ENCODE data around the gene EXOG. TPM values are rescaled to one million over a fixed set of nuclear protein-coding genes. Genes with fewer than 3 reads are reported as not detected.
A peak's percentile ranks its signal among the peaks of the same experiment; 100 is the strongest.

Gene EXOG
- total RNA-seq, 1 experiment from 2014 or later, result 8.3 TPM

DNA sequence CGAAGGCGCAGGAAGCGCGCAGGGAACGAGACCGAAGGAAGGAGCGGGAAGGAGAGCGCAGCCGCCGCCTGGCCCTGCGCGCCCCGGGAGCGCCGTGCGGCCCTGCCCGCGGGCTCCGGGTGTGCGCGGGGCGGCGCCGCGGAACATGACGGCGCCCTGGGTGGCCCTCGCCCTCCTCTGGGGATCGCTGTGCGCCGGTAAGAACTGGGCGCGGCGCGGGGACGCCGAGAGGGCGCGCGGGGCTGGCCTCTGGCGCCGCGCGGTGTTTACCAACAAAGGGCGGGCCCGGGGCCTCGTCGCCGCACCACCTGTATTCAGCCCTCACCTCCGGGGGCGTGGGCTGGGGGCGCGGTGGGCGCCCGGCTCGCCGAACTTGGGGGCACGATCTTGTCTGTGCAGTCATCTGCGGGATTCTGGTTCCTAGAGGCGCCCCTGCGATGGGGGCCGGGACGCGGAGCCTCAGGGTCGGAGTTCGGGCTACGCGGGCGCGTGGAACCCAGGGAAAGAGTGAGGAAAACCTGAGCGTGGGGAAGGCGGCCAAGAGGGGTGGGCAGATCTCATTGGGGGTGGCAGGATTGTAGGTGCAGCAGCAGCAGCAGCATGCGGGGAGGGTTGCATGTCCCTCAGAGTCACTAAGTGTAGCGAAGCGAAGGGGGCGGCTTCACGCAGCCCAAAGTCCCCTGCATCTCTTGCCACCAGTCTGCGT, 41.8 kb upstream of the EXOG start:
- H4K20me1 ChIP-seq (ENCODE audit: insufficient read depth), result no peaks in the 10 kb centered on the region
- no peaks in the 10 kb centered on the region for H3K9me3 ChIP-seq (ENCODE audit: control insufficient read depth in 1 of 2, insufficient read depth in 1 of 2, low read depth in 1 of 2, low read length in 2 of 2)
- no peaks in the 10 kb centered on the region for H3K27me3 ChIP-seq (ENCODE audit: insufficient read depth, low read length)
- peak overlapping the region; percentile 77 to 84 for H3K4me3 ChIP-seq (replicated peaks in 1 of 2; ENCODE audit: low read depth in 1 of 2, low read length in 2 of 2)
- CTCF ChIA-PET, result no interaction called here
- no TSS peak for BruUV-seq (replicated peaks)
- H3K36me3 ChIP-seq (ENCODE audit: control insufficient read depth in 1 of 2, insufficient read depth in 2 of 2, low read length in 2 of 2), result no peaks in the 10 kb centered on the region
- no peak overlapping the region for H2AFZ ChIP-seq (ENCODE audit: low read depth, low read length, poor library complexity, severe bottlenecking)
- POLR2A ChIA-PET, result interaction anchor here (1.2 kb wide), 1 partner anchor 108 kb away, joined by 3 read pairs; the partner anchor contains the start of gene XYLB
- peak; percentile 25 for ATAC-seq
- DNase-seq (ENCODE audit: low read depth, low spot score), result no peak
- intact Hi-C loops (cut with micrococcal nuclease), result loop anchor here (10.0 kb wide), 2 partner anchors 100 to 320 kb away; partner anchors contain the start of genes ACAA1 and MYD88
- peaks cover 48% of the 10 kb centered on the region for H3K79me2 ChIP-seq (ENCODE audit: insufficient read depth, low read length)
- H3K4me2 ChIP-seq (ENCODE audit: low read length), result peak overlapping the region; percentile 97
- H3K4me1 ChIP-seq (ENCODE audit: control insufficient read depth in 1 of 2, insufficient read depth in 2 of 2, low read length in 2 of 2), result peaks cover 32 to 58% of the 10 kb centered on the region in 2 experiments
- H3K27ac ChIP-seq (ENCODE audit: low read depth, low read length), result peak overlapping the region; percentile 97
- H3K9ac ChIP-seq (ENCODE audit: low read length), result peak overlapping the region; percentile 90
- RAD21 ChIA-PET (ENCODE audit: low non-redundant PET in 1 of 2, low total read pairs in 2 of 2, uncharacterized antibody in 2 of 2, unreplicated experiment in 2 of 2), result no interaction called here
- peak; percentile 96 for TF ChIP-seq ZFX (IDR thresholded peaks at IDR 0.05)
- TF ChIP-seq, protein P1, sequence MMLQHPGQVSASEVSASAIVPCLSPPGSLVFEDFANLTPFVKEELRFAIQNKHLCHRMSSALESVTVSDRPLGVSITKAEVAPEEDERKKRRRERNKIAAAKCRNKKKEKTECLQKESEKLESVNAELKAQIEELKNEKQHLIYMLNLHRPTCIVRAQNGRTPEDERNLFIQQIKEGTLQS (IDR thresholded peaks at IDR 0.05), result no peak
- peak; percentile 40 for TF ChIP-seq POLR2A (IDR thresholded peaks at IDR 0.05; ENCODE audit: borderline replicate concordance, extremely low read depth, insufficient read depth, insufficient read length)
- TF ChIP-seq ELF1 (IDR thresholded peaks at IDR 0.05; ENCODE audit: borderline replicate concordance, low read depth), result no peak
- H3K9me2 ChIP-seq (ENCODE audit: insufficient read depth), result no peaks in the 10 kb centered on the region

DNA sequence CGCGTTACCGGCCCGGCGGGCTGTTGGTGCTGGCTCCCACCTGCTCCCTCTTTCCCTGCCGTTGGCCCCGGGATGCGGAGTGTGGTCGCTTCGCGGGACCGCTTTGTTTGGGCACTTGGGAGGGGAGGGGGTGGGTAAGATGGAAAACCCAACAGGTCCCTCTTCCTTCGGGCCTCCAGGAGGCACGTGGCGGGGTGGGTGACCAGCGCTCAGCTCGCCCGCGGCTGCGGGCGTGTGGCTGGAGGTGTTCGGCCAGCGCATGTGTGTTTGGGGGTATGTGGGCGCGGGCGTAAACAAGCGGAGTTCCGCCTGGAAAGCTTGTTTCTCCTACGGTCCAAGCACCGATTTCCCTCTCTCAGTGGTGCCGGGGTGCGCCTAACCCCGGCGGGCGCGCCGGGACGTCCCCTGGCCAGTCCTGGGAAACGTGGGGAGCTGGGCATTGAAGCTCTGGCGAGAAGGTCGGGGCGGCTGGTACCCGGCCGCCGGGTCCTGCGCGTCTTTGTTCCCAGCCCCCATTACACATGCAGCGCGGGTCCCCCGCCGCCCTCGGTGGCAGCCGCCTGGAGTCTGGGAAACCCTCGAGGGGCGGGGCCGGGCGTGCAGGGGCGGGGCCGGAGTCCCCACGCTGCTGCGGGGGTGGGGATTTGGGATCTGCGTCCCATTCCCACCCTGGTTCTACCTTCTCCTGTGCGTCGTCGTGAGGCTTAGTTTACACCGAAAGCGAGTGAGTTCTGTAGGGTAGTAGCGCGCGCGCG, 41.1 kb upstream of the EXOG start:
- peaks cover 37 to 64% of the 10 kb centered on the region in 2 experiments for H3K4me1 ChIP-seq (ENCODE audit: control insufficient read depth in 1 of 2, insufficient read depth in 2 of 2, low read length in 2 of 2)
- ChIA-PET CTCF (interaction anchor here (0.9 to 1.3 kb wide), 2 partner anchors 10 to 25 kb away, joined by 3 to 4 read pairs; no protein-coding TSS in a partner anchor), POLR2A (interaction anchor here (1.2 kb wide), 1 partner anchor 108 kb away, joined by 3 read pairs; the partner anchor contains the start of gene XYLB), RAD21 (ENCODE audit: low non-redundant PET in 1 of 2, low total read pairs in 2 of 2, uncharacterized antibody in 2 of 2, unreplicated experiment in 2 of 2) (no interaction called here)
- H3K9ac ChIP-seq (ENCODE audit: low read length), result peak overlapping the region; percentile 90
- H3K9me2 ChIP-seq (ENCODE audit: insufficient read depth), result no peaks in the 10 kb centered on the region
- TSS peak; percentile 77 for BruUV-seq (replicated peaks)
- H3K4me2 ChIP-seq (ENCODE audit: low read length), result peak overlapping the region; percentile 97
- intact Hi-C loops (cut with micrococcal nuclease), result loop anchor here (10.0 kb wide), 2 partner anchors 100 to 320 kb away; partner anchors contain the start of genes ACAA1 and MYD88
- peak overlapping the region; percentile 97 for H3K27ac ChIP-seq (ENCODE audit: low read depth, low read length)
- H3K4me3 ChIP-seq (replicated peaks in 1 of 2; ENCODE audit: low read depth in 1 of 2, low read length in 2 of 2), result peak overlapping the region; percentile 77 to 84
- TF ChIP-seq POLR2AphosphoS5 (IDR thresholded peaks at IDR 0.05; ENCODE audit: low read depth, low read length), result peak; percentile 79
- peak; percentile 63 for TF ChIP-seq POLR2A (IDR thresholded peaks at IDR 0.05; ENCODE audit: borderline replicate concordance, extremely low read depth, insufficient read depth, insufficient read length)
- no peak for TF ChIP-seq FOSL1 (IDR thresholded peaks at IDR 0.05; ENCODE audit: low read depth)
- TF ChIP-seq EGR1 (IDR thresholded peaks at IDR 0.05; ENCODE audit: low read depth), result peak; percentile 87
- TF ChIP-seq, protein P2, sequence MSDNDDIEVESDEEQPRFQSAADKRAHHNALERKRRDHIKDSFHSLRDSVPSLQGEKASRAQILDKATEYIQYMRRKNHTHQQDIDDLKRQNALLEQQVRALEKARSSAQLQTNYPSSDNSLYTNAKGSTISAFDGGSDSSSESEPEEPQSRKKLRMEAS (IDR thresholded peaks at IDR 0.05), result peak; percentile 75
- TF ChIP-seq ZNF274 (IDR thresholded peaks at IDR 0.05; ENCODE audit: low read depth, low read length), result no peak
- no peaks in the 10 kb centered on the region for H3K36me3 ChIP-seq (ENCODE audit: control insufficient read depth in 1 of 2, insufficient read depth in 2 of 2, low read length in 2 of 2)
- peak; percentile 73 for ATAC-seq
- no peaks in the 10 kb centered on the region for H3K27me3 ChIP-seq (ENCODE audit: insufficient read depth, low read length)
- no peaks in the 10 kb centered on the region for H4K20me1 ChIP-seq (ENCODE audit: insufficient read depth)
- H3K9me3 ChIP-seq (ENCODE audit: control insufficient read depth in 1 of 2, insufficient read depth in 1 of 2, low read depth in 1 of 2, low read length in 2 of 2), result no peaks in the 10 kb centered on the region
- H3K79me2 ChIP-seq (ENCODE audit: insufficient read depth, low read length), result peaks cover 55% of the 10 kb centered on the region
- H2AFZ ChIP-seq (ENCODE audit: low read depth, low read length, poor library complexity, severe bottlenecking), result no peak overlapping the region
- DNase-seq (ENCODE audit: low read depth, low spot score), result no peak
